Germinal center (tissue), 1 donor: ENCODE data around the gene CSF3.
A peak's percentile ranks its signal among the peaks of the same experiment; 100 is the strongest.

ENCODE experiments used
- DNase-seq: peaks from one replicate; pipeline ENCODE4 v3.0.0; 2012; ENCODE audit warnings: mixed read lengths, low spot score

Gene CSF3, protein sequence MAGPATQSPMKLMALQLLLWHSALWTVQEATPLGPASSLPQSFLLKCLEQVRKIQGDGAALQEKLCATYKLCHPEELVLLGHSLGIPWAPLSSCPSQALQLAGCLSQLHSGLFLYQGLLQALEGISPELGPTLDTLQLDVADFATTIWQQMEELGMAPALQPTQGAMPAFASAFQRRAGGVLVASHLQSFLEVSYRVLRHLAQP

DNA sequence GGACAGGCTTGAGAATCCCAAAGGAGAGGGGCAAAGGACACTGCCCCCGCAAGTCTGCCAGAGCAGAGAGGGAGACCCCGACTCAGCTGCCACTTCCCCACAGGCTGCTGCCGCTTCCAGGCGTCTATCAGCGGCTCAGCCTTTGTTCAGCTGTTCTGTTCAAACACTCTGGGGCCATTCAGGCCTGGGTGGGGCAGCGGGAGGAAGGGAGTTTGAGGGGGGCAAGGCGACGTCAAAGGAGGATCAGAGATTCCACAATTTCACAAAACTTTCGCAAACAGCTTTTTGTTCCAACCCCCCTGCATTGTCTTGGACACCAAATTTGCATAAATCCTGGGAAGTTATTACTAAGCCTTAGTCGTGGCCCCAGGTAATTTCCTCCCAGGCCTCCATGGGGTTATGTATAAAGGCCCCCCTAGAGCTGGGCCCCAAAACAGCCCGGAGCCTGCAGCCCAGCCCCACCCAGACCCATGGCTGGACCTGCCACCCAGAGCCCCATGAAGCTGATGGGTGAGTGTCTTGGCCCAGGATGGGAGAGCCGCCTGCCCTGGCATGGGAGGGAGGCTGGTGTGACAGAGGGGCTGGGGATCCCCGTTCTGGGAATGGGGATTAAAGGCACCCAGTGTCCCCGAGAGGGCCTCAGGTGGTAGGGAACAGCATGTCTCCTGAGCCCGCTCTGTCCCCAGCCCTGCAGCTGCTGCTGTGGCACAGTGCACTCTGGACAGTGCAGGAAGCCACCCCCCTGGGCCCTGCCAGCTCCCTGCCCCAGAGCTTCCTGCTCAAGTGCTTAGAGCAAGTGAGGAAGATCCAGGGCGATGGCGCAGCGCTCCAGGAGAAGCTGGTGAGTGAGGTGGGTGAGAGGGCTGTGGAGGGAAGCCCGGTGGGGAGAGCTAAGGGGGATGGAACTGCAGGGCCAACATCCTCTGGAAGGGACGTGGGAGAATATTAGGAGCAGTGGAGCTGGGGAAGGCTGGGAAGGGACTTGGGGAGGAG lies at the start of gene CSF3:
TSS of gene CSF3 (plus strand) at position 436 of the 993 bp plus-strand sequence. CDS start at position 471, 35 bp downstream.
- no peak for DNase-seq

DNA sequence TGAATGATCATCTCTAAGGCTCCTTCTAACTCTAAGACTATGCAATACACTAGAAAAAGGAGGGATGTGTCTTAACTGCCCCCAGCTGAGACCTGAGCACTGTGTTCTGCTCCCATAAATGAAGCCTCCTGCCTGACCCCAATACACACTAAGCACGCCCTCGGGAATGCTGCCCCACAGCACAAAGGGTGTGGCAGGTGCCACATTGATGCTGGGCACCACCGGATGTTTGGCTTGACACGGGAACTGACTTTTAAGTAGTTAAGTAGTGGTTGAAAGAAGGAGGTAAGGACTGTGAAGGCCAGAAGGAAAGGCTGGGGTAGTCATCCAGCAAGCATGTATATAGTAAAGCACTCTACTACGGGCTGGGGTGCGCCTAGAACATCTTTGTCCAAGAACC lies 48.5 kb upstream of the CSF3 start:
- no peak for DNase-seq

DNA sequence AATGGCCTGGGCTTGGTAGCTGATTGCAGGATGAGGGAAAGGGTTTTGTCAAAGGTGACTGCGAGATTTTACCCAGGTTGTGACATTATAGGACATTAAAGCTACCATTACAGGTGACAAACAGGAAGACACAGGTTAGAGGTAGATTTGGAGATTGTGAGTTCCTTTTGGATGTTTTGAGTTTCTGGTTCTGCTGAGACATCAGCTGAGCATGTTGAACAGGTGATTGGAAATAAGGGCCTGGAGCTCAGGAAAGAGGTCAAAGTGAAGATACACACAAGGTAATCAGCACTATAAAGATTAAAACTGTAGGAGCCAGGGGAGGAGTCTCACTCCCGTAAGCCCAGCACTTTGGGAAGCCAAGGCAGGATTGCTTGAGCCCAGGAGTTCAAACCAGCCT lies 46.5 kb upstream of the CSF3 start:
- no peak for DNase-seq

DNA sequence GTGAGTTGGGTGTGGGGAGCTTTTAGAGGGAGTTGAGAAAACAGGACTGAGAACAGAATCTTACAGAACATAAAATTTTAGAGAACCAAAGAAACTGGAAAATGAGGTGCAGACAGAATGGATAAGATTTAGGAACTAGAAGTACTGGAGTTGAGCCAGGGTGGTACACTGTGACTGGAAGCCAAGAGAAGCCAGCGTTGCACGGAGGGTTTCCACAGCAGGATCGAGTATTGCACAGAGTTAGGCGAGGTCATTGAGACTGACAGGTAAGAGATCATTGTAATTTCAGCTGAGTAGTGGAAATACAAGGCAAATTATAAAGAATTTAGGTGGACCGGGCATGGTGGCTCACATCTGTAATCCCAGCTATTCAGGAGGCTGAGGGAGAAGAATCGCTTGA lies 45.9 kb upstream of the CSF3 start:
- no peak for DNase-seq

DNA sequence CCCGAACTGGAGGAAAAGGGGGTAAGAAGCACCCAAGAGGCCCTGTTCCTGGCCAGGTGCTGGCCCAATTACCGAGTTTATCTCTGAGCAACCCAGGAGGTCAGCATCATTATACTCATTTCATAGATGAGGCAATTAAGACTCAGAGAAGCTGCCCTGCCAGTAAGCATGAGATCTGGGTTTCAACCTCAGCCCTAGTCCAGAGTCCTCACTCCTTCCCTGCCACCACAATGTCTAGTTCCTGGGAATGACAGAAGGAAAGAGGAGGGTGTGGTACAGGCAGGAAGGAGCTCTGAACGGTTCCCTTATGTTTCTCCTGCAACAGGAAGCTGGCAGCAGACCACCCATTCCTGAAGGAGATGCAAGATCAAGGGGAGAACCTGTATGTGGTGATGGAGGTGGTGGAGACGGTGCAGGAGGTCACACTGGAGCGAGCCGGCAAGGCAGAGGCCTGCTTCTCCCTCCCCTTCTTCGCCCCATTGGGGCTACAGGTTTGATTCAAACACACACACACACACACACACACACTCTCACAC lies 45.0 kb upstream of the CSF3 start:
- DNase-seq, result no peak

DNA sequence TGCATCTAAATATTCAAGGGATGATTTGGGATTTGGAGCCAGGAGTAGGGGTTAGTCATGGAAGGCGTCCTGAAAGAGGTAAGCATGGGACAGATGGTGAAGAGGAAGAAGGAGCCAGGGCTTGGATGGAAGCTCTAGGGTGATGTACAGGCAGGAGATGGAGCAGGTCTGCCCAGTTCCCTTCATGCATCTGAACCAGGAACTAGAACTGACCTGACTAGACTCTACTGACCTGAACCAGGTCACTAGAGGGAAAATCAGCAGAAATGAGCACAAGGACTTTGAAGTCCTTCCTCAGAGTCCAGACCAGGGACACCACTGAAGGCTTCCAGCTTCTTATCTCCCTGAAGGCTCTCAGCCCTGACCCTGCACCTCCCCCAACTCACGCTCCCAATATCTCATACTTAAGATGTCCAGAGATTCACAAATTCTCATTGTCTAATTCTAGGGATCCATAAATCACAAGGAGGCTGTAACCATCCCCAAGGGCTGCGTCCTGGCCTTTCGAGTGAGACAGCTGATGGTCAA lies 44.1 kb upstream of the CSF3 start:
- DNase-seq, result no peak

DNA sequence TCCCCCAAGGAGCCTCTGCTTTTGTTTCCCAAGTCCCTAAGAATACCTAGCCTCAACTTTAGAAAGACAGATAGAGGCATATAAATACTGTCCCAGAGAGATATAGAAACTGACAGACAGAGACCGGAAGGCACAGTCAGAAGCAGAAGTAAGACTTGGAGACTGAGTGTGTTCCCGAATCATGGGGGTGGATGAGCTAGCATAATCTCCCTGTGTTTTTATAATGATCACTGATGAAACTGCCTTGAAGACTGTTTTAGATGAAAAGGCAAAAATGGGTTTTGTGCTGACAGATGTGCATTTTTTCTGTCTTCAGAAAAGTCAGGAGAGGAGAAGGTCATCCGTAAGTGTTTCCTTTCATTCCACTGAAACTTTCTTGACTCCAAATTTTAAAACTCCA lies 43.0 kb upstream of the CSF3 start:
- no peak for DNase-seq

DNA sequence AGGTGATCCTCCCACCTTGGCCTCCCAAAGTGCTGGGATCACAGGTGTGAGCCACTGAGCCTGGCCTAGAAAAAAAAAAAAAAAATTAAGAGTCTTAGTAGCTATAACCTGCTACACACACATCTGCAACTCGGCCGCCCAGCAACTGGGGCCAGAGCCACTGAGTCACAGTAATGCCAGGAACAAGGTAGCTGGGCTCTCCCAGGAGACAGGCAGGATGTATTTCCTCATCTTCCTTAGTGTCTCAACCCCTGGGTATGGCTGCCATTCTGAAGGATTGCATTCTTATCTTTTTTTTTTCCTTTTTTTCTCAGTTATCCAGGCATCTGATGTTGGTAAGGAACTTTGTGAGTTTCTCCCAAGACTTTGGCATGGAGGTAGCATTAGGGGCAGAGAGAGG lies 41.7 kb upstream of the CSF3 start:
- no peak for DNase-seq

DNA sequence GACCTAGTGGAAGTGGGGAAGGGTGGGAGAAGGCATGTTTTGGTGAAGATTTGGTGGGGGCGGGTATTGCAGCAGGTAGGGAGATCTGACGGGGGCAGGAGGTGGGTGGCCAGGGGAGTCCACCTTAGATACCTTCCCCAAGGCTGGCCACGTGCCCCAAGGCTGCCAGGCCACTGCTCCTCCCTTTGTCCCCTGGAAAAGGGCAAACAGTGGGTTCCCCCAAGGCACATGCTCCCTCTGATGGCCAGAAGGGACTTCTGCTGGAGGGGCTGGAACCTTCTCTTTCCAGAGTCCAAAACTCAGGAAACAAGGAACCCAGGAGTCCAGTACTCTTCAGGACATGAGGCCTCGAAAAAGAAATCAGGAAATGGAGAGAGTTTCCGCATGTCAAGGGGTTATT lies 40.8 kb upstream of the CSF3 start:
- no peak for DNase-seq

DNA sequence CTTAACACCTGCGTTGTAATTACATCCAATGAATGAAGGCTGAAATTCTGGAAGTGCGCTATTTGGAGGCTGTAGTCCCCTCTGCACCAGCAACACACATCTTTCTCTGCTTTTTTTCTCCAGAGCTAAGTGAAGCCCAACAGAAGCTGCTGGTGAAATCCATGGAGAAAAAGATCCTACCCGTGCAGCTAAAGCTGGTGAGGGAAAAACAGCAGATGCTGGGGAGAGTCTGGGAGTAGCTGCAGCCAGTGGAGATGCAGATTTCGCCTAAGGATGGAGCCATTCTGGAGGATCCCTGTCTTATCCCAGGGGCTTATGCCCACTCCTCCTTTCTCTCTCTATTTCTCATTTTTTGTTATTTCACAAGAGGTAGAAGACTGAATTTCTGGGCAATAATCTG lies 39.4 kb upstream of the CSF3 start:
- no peak for DNase-seq

DNA sequence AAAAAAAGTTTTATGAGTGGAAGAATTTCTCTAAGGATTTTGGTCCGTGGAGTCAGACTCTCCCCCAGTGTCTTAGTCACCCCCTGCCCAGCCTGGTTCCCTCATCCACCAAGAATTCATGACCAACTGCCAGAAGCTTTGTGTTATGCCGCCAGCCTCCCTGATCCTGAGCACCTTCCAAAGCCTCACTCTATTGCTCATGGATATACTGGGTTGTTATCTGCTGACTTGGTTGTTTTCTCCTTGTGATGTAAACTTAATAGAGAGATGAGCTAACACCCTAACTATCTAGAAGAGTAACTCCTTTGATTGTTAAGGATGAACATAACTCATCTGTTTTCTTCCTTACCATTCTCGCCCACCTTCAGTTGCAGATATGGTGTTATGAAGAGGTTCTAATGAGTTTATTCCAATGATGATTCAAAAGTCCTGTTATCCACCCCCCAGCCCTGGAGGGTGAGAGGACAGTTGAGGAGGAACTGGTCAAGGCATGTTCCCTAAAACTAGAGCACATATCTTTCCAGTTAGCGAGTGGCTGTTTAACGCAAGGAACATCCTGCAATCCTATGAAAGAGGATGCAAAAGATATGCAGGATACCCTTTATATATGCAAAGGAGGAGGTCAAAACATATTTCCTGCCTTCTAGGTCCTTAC lies 36.1 kb upstream of the CSF3 start:
- no peak for DNase-seq

DNA sequence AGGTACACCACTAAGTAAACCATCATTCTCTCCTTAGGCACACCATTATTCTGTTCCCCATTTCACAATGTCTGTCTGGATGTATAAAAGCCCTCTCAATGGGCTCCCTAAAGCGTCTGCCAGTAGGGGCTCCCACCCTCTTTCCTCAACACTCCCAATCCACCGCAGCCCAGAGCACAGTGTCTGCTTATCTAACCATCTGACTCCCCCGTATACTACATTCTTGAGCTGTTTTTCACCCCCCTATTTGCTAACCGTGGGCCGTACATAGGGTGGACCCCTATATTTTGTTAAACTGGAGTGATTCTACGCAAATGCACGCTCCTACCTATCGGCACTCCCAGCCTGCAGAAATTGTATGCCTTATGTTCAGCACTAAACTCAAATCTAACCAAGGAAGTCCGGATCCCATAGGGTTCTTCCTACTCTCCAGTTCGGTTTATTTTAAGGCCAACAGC lies 35.3 kb upstream of the CSF3 start:
- peak; percentile 35 for DNase-seq

DNA sequence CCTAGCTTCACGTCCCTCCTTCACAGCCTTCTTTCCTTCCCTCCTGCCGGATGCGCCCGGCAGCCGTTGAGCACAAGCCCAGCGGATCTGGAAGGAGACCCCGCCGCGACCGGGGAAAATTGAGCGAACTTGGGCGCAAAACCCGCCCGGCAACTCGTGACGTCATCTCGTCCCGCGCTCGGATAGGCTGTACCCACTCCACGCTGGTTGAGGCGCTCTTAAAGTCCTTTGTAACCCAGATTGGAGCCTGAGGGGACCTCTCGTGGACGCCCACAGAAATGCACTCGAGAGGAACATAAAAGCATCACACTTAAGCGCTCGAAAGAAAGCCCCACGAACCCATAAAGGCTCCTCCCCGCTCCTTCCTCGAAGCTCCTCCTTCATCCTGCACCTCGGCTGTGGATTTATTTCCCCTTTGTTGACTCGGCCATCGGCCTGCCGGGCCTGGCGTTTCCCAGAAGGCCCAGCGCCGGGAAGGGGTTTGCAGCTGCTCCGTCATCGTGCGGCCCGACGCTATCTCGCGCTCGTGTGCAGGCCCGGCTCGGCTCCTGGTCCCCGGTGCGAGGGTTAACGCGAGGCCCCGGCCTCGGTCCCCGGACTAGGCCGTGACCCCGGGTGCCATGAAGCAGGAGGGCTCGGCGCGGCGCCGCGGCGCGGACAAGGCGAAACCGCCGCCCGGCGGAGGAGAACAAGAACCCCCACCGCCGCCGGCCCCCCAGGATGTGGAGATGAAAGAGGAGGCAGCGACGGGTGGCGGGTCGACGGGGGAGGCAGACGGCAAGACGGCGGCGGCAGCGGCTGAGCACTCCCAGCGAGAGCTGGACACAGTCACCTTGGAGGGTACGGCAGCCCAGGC lies 34.7 kb upstream of the CSF3 start, which contains the start of gene PSMD3:
TSS of gene PSMD3 (plus strand) at position 457 of the 856 bp plus-strand sequence. CDS start at position 621, 164 bp downstream.
- DNase-seq, result peak; percentile 95

DNA sequence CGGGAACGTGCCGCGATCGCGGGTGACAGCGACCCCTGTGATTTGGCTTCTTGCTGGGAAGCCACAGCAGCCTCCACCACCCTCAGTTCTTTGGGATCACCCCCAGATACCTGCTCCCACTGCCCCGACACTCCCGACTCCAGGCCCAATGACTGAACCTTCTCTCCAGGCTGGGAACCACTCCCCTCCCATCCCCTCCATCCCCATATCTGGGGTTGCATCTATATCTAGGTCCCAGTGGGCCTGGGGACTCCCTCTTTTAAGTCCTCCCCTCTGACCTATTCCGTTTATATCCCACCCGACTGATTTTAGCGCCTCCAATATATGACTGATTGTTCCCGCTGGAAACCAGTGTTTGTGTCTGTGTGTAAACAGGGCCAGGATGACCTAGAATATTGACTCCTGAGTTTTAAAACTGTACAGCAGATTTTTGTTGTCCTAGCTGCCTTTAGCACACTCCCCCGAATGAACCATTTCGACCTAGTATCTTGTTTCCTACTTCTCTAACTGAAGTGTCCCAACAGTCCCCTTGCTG lies 34.0 kb upstream of the CSF3 start:
- no peak for DNase-seq

DNA sequence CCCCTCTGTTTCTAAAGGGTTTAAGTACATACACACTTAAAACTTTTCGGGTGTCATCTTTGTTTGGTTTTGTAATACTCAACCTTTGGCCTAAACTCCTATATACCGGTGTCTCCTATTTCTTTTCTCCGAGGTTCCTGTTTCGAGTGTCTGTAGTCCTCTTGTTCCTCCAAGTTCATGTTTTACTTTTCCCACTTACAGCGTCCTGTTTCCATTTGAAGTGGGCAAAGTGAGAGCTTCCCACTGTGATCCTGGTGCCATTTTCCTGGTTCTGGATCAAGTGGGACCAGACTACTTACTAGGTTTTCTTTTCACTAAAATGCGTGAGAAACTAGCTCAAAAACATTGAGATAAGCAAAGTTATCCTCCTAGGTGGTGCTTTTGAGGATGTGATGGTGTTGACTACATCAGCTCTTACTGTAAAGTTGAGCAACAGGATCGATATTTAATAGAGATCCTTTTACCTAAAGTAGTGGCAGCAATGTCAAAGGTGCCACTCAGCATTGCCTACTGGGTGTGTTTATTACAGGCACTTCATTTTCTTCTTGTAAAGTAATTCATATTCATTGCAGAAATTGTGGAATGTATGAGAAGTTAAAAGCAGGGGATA lies 33.4 kb upstream of the CSF3 start:
- no peak for DNase-seq

DNA sequence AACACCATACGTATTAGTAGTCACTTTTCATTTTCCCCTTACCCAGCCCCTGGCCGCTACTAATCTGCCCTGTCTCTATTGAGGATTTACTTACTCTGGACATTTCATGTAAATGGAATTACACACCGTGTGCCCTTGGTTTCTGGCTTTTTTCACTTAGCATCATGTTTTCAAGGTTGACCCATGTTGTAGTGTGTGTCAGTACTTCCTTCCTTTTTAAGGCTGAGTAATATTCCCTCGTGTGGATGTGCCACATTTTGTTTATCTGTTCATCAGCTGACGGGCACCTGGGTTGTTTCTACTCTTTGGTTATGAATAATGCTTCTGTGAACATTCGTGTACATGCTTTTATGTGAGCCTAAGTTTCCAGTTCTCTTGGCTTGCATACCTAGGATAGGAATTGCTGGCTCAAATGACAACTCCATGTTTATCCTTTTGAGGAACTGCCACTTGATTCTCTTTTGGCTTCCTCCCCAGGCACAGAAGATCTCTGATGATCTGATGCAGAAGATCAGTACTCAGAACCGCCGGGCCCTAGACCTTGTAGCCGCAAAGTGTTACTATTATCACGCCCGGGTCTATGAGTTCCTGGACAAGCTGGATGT lies 26.9 kb upstream of the CSF3 start:
- DNase-seq, result no peak

DNA sequence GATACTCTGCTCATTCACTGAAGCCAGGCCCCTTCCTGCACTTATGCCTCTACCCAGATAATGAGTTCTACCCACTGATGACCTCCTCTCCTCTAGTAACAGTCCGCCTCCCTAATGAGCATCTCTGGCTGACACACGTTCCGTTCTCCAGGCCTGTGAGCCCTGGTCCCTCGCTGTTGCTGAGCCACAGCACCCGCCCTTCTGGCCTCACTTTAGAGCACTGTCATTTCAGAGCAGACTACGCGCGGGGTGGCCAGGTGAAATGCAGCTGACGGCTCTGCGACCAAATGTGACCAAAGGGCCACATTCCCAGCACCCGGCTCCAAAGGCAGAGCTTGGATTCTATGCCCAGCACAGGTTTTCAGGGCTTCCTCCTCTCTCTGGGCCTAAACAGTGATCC lies 20.8 kb upstream of the CSF3 start:
- no peak for DNase-seq

DNA sequence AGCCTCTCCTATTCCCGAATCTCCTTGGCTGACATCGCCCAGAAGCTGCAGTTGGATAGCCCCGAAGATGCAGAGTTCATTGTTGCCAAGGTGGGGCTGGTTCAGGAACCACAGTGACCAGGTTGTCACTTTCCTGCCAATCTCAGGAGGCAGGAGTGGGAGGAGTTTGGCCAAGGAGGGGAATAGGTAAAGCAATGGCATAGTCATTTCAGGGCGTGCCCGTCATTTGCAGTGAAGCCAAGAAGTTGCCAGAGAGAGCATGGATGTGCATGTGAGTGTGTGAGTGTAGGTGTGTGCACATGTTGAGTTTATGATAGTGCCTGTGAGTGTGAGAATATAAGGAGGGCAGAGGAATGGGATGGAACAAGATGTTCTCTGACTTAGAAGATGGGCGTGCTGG lies 19.8 kb upstream of the CSF3 start:
- DNase-seq, result no peak

DNA sequence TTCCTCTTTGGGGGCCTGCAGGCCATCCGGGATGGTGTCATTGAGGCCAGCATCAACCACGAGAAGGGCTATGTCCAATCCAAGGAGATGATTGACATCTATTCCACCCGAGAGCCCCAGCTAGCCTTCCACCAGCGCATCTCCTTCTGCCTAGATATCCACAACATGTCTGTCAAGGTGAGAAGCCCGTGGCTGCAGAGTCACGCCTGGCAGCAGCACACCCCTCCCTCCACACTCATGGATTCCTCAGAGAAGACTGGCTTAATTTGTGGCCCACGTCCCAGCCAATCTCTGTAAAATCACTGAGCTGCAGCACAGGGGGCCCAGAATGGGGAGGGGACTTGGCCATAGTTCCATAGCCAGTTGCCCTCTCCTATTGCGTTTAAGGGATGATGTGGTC lies 19.1 kb upstream of the CSF3 start:
- no peak for DNase-seq

DNA sequence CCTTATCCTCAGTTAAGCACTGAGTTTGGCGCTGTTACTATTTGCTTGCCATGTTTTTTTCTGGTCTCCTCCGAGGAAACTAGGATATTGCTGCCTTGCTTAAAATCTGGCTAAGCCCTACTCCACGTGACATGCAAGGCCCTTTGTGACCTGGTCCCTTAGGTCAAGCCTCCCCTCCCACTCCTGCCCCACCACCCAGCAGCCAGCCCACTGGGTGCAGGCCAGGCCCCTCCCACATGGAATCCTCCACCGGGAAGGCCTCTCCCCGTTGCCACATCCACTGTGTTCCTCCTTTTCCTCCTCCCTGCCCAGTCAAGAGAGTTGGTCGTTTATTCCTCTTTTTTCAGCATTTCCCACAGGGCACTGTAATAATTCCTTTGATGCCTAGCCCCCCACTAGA lies 18.4 kb upstream of the CSF3 start:
- DNase-seq, result no peak
